Nucleus accumbens (tissue), 56 donors: ENCODE results near the gene TAF7.
A peak's percentile ranks its signal among the peaks of the same experiment; 100 is the strongest.
"Not testable (repeated sequence)": the region's sequence is repeated elsewhere in the genome, so short reads cannot be mapped to it uniquely, and the experiment has no call there.

Source experiments
- DNase-seq, 56 donors: peaks; one replicate each; lab custom pipeline; 2025; lab: John Stamatoyannopoulos, UW

Gene TAF7

GRCh38 chr5:141340781-141341354 lies 20.3 kb upstream of the TAF7 start:
- DNase-seq: not testable (repeated sequence)

DNA sequence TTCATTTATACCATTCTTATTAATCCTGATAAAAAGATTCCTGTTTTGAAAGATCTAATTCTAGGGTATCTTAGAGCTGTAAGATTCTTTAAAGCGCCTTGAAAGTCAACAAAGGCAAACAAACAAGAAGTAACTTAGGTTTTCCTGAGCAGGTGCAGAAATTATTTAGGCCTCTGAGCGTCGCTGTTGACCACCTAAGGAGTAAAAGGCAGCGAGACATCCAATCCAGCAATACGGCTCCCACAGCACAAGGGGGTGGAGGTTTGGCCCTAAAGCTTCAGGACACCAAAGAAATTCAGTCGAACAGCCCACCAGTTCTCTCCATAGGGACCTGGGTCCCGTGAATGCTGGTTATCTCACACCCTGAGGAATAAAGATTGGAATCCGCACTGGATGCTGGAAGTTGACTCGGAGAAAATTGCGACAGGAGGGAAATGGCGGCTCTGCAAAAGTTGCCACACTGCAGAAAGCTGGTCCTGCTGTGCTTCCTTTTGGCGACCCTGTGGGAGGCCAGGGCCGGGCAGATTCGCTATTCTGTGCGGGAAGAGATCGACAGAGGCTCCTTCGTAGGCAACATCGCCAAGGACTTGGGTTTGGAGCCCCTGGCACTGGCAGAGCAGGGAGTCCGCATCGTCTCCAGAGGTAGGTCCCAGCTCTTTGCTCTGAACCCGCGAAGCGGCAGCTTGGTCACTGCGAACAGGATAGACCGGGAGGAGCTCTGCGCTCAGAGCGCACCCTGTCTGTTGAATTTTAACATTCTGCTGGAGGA lies 18.1 kb upstream of the TAF7 start, which contains the start of gene PCDHGA2:
TSS of gene PCDHGA2 (plus strand) at position 223 of the 769 bp plus-strand sequence.
- no peak for DNase-seq

GRCh38 chr5:141332571-141332970 lies 12.0 kb upstream of the TAF7 start:
- DNase-seq: not testable (repeated sequence)

GRCh38 chr5:141330299-141331080 lies 9.9 kb upstream of the TAF7 start, which contains the start of gene PCDHGA1:
PCDHGA1 (plus strand) TSS chr5:141330514.
- DNase-seq: peak in 3 of 56 donors; percentile 5 to 38 (median 21)

DNA sequence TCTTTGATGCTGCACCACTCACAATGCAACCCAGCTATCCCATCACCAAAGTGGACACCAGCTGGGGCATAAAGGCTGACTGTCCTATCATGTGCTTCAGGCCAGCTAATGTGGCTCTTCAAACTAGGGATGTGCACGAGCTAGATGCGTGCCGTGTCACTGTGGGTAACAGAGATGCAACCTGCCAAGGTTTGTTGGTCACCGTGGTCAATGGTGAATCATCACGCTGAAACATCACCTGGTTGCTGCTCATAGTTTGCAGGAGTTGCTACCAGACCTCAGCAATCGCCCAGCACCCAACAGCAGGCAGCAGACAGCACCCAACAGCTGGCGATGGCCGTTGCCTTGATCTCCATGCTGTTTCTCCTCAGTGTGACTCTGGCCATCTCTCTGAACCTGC lies 7.6 kb upstream of the TAF7 start:
- DNase-seq: no peak

- peak in 54 of 56 donors; percentile 10 to 82 (median 48) for DNase-seq
Measured at GRCh38 chr5:141326088-141326854, 5.7 kb upstream of the TAF7 start.

DNA sequence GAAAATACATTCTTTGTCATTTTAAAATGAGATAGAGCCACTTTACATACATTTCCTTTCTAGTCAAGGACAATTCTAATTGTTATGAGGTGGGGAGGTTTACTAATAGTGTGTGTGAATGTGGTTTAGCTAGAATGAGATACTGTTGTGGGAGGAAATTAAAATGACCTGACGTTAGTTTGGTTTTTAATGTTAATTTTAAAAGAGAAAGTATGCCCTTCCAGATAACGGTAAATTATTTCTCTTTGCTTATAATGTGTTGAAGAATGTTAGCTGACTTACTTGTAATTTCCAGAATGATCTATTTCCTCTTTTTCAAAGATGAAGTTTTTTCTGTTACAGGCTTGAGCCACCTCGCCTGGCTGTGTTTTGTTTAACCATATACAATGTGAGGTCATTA lies 1.7 kb upstream of the TAF7 start:
- no peak for DNase-seq

GRCh38 chr5:141319699-141320098 lies 885 bp downstream of the TAF7 start:
- no peak for DNase-seq

GRCh38 chr5:141319202-141319601 lies 1.4 kb downstream of the TAF7 start:
- DNase-seq: no peak

DNA sequence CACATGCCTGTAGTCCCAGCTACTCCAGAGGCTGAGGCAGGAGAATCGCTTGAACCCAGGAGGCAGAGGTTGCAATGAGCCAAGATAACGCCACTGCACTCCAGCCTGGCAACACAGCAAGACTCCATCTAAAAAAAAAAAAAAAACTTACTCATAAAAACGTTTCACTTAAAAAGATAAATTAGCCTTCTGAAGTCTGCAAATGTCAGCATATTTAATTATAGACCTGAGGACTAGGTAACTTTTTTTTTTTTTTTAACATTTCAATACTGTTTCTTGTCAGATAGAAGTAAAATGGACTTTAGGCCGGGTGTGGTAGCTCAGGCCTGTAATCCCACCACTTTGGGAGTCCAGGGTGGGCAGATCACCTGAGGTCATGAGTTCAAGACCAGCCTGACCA lies 3.6 kb downstream of the TAF7 start:
- DNase-seq: not testable (repeated sequence)

DNA sequence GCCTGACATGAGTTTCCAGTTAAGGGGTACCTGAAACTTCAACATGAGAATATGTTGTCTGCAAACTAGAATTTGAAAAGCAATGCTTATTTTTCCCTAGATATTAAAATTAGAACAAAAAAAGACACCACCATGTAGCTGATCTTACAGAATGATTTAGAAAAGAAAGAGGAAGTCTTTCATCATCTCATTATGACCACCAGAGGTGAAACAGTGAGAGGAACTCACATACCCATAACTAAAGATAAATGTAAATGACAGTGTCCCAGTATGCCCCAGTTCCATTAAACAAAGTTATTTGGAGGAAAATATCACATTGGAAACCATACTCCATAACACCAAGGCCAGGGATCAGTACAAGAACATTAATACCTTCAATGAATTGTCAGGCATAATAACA lies 6.9 kb downstream of the TAF7 start:
- DNase-seq: no peak

DNA sequence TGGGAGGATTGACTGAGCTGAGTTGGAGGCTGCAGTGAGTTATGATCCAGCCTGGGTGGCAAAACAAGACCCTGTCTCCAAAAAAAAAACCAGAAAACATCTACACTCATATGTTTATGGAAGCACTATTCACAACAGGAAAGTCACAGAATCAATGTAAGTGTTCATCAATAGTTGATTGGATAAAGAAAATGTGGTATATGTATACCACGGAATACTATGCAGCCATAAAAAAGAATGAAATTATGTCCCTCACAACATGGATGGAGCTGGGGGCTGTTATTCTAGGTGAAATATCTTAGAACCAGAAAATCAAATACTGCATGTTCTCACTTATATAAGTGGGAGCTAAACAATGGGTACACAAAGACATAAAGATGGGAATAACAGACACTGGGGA lies 14.0 kb downstream of the TAF7 start:
- no peak for DNase-seq

DNA sequence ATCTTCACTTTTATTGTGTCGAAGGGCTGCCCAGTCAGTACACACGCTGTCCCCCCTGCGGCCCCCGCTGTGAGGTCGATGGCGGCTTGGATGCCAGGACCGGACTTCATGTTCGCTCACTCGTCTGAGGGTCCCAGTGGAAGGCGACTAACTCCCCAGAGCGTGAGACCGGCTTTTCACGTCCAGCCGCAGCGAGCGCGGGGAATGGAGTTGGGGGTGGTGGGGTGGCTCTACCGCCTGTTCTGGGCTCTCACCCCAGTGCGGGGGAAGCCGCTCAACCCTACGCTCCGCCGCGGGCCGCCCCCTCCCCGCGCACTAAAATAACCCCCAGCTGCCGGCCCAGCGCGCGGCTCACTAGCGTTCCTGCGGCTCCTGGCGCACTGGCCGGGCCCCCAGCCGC lies 16.8 kb downstream of the TAF7 start, which contains the start of gene SLC25A2:
TSS of gene SLC25A2 (minus strand) at position 294 of the 400 bp plus-strand sequence. CDS start at position 110, 184 bp downstream.
- DNase-seq: no peak

DNA sequence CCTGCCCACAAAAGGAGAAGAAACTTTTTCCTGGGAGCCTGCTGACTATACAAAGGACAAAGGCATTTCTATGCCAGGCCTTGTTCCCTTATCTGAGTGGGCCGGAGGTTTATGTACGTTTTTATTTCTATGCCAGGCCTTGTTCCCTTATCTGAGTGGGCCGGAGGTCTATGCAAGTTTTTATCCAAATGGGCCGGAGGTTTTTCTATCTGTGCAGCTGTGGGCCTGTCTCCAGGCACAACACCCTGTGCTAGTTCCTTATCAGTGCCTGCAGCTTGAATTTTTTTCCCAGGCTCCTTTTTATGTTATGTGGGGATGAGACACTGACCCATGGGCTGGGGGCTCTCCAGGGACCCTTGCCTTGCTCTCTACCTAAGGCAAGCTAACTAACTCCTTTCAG lies 22.2 kb downstream of the TAF7 start:
- DNase-seq: no peak

DNA sequence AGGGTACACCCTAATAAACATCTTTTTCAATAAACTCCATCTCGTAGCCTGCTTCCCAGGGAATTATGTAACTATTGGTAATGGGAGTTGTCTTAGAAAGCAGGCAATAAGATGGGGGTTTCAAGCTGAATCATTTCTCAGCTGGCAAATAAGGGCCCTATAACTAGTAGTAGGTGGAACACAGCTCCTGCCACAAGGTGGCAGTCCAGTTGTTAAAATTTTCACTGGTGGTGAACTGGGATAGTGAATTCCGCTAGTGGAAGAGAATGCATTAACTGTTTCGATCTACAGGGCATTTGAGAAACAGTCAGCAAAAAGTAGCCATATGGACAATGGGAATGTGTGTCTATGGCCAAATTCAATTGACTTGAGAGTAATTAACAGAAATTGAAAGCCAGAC lies 47.7 kb downstream of the TAF7 start:
- DNase-seq: no peak

DNA sequence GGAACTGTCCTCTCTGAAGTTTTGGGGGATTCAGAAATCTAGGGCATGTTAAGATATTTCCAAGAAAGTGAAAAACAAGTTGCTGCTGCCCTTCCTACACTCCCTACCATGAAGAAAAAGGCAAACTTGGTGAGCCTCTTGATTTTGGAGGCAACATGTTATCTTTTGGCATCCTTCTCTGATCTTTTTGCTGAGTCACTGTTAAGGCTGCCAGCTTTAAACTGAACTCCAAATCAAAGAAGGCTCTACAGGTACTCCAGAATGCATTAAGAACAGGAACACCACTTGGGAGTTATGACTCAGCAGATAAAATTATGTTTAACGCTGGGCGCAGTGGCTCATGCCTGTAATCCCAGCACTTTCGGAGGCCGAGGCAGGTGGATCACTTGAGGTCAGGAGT lies 51.4 kb downstream of the TAF7 start:
- no peak for DNase-seq
